Endothelial cell of umbilical vein (primary cell): ENCODE results near the gene MYH15. TPM values are rescaled to one million over a fixed set of nuclear protein-coding genes. Genes with fewer than 3 reads are reported as not detected.

Source experiments
- BruUV-seq: library from RNA; stranded (reverse); fragments of 400-500 nt; replicated peaks from 2 replicates; lab custom pipeline; 2021; lab: Mats Ljungman, UMichigan
- CTCF ChIA-PET: fragments of 300-600, 350-600 bp; sonication (Branson Sonifier 250); formaldehyde crosslinking; loops from one replicate; lab custom pipeline; 2021; ENCODE audit warnings: antibody characterized with exemption, inconsistent platforms; lab: Charles Lee
- POLR2A ChIA-PET: fragments of 300-600, 350-600 bp; sonication (Branson Sonifier 250); formaldehyde crosslinking; loops from one replicate; lab custom pipeline; 2021; ENCODE audit warnings: antibody characterized with exemption, inconsistent platforms; lab: Charles Lee
- DNase-seq: peaks from one replicate; pipeline ENCODE4 v3.0.0-alpha.2; 2011; ENCODE audit warnings: low read depth, low spot score
- FAIRE-seq: peaks from 2 replicates; lab custom pipeline; 2011; peaks lifted over from hg19 to GRCh38; lab: Jason Lieb, UNC
- H2AFZ ChIP-seq: 2 replicates; pipeline ENCODE4 v1.6.0; 2012; ENCODE audit warnings: low read depth, low read length, control low read depth, inconsistent platforms
- H3K27ac ChIP-seq: 2 replicates; pipeline ENCODE4 v1.5.1; 2011; ENCODE audit warnings: low read depth, mild to moderate bottlenecking, control low read depth, low read length, moderate library complexity; ENCODE audit not compliant: insufficient read depth
- H3K27me3 ChIP-seq, 2 experiments: 2 replicates each; pipeline versions ENCODE4 v1.6.0 to v1.6.1; 2011; ENCODE audit warnings: low read length in 2 of 2, mixed read lengths in 1 of 2; ENCODE audit not compliant: control insufficient read depth in 2 of 2, insufficient read depth in 2 of 2
- H3K36me3 ChIP-seq, 2 experiments: 2 replicates in 1 of 2; 3 replicates in 1 of 2; pipeline ENCODE4 v1.5.1; 2011; ENCODE audit warnings: low read length in 2 of 2, mild to moderate bottlenecking in 1 of 2, moderate library complexity in 1 of 2; ENCODE audit not compliant: control insufficient read depth in 2 of 2, insufficient read depth in 2 of 2; ENCODE audit errors: extremely low read depth in 1 of 2
- H3K4me1 ChIP-seq: 3 replicates; pipeline ENCODE4 v1.5.1; 2011; ENCODE audit warnings: mild to moderate bottlenecking, low read length; ENCODE audit not compliant: control insufficient read depth, insufficient read depth; ENCODE audit errors: extremely low read depth
- H3K4me2 ChIP-seq: 2 replicates; pipeline ENCODE4 v1.6.1; 2011; ENCODE audit warnings: low read length, control low read depth, mixed read lengths; ENCODE audit not compliant: insufficient read depth
- H3K4me3 ChIP-seq, 3 experiments: fragments of 200-600 bp in 1 of 3; sonication (generic), shearing (Covaris generic) in 1 of 3; replicated peaks in 1 of 3; 2 replicates each; pipeline ENCODE4 v1.5.1; 2011 to 2016; ENCODE audit warnings: control low read depth in 3 of 3, low read length in 3 of 3, mild to moderate bottlenecking in 2 of 3, inconsistent platforms in 1 of 3, low read depth in 1 of 3, moderate library complexity in 1 of 3; ENCODE audit not compliant: insufficient read depth in 1 of 3
- H3K79me2 ChIP-seq: 2 replicates; pipeline ENCODE4 v1.6.0; 2012; ENCODE audit warnings: low read length, inconsistent platforms; ENCODE audit not compliant: control insufficient read depth, insufficient read depth
- H3K9ac ChIP-seq: replicated peaks from 2 replicates; pipeline ENCODE3; 2011; ENCODE audit warnings: low read length, control low read depth; ENCODE audit not compliant: insufficient read depth; ENCODE audit errors: extremely low read depth
- H3K9me1 ChIP-seq: replicated peaks from 3 replicates; pipeline ENCODE4 v1.6.0; 2011; ENCODE audit warnings: mild to moderate bottlenecking, low read length; ENCODE audit not compliant: control insufficient read depth, insufficient read depth; ENCODE audit errors: extremely low read depth
- H3K9me3 ChIP-seq: replicated peaks from 2 replicates; pipeline ENCODE4 v1.5.1; 2012; ENCODE audit warnings: low read length, inconsistent platforms; ENCODE audit not compliant: control insufficient read depth, insufficient read depth
- H4K20me1 ChIP-seq: replicated peaks from 2 replicates; pipeline ENCODE3; 2011; ENCODE audit warnings: mild to moderate bottlenecking, low read length; ENCODE audit not compliant: control insufficient read depth, insufficient read depth; ENCODE audit errors: extremely low read depth
- CTCF ChIP-seq, 2 donors: IDR thresholded peaks; 1 replicate in 1 of 2; 2 replicates in 1 of 2; pipeline ENCODE4 v1.5.1; 2011; ENCODE audit warnings: low read length in 2 of 2, mild to moderate bottlenecking in 2 of 2, moderate library complexity in 2 of 2, control low read depth in 1 of 2, inconsistent platforms in 1 of 2, low read depth in 1 of 2; ENCODE audit not compliant: insufficient read depth in 1 of 2; ENCODE audit errors: extremely low read depth in 1 of 2
- EZH2 ChIP-seq: IDR thresholded peaks from 2 replicates; pipeline ENCODE4 v1.6.1; 2012; ENCODE audit warnings: borderline replicate concordance, low read depth, mild to moderate bottlenecking, moderate library complexity, low read length, inconsistent platforms; ENCODE audit not compliant: severe bottlenecking
- FOS ChIP-seq: IDR thresholded peaks from 2 replicates; pipeline ENCODE4 v1.6.1; 2011; ENCODE audit warnings: mild to moderate bottlenecking, low read length, moderate library complexity, borderline replicate concordance; ENCODE audit not compliant: insufficient read depth
- GATA2 ChIP-seq: IDR thresholded peaks from 2 replicates; pipeline ENCODE4 v1.7.0; 2011; ENCODE audit warnings: low read depth, mild to moderate bottlenecking, moderate library complexity, mixed read lengths, low read length; ENCODE audit not compliant: insufficient read length, insufficient read depth
- JUN ChIP-seq: IDR thresholded peaks from 2 replicates; pipeline ENCODE4 v1.6.1; 2011; ENCODE audit warnings: borderline replicate concordance, low read depth; ENCODE audit not compliant: insufficient read length, insufficient read depth
- MAX ChIP-seq: IDR thresholded peaks from 2 replicates; pipeline ENCODE4 v1.6.1; 2011; ENCODE audit not compliant: insufficient read depth, insufficient read length
- MYC ChIP-seq: IDR thresholded peaks from one replicate; pipeline ENCODE4 v1.6.1; 2011; ENCODE audit warnings: mild to moderate bottlenecking, low read depth, low read length
- POLR2A ChIP-seq: IDR thresholded peaks from 2 replicates; pipeline ENCODE4 v1.6.1; 2012; ENCODE audit warnings: low read depth, mild to moderate bottlenecking, control low read depth, low read length
- POLR2AphosphoS5 ChIP-seq: IDR thresholded peaks from 2 replicates; pipeline ENCODE4 v1.6.1; 2012; ENCODE audit warnings: low read depth, mild to moderate bottlenecking, control low read depth, low read length, moderate library complexity; ENCODE audit not compliant: insufficient read depth
- dilution Hi-C: fragments of 300-500 bp; cut with MboI; formaldehyde crosslinking; loops from one replicate; pipeline ENCODE4 v1.15.0; 2019; ENCODE audit warnings: low sequenced_read_pairs; ENCODE audit not compliant: extremely low pct_ligation_motif_present
- intact Hi-C: fragments of 100-400 bp; cut with micrococcal nuclease; formaldehyde crosslinking; loops from one replicate; pipeline ENCODE4 v1.10.0; 2022
- polyA plus RNA-seq, 4 experiments: library from polyadenylated mRNA; depleted of rRNA in 3 of 4; stranded (reverse) in 3 of 4; unstranded in 1 of 4; fragments of >200 nt; gene quantifications; 2 replicates each; pipeline versions ENCODE4 v1.2.1 to v1.2.3, GENCODE V29; 2011 to 2012; ENCODE audit warnings: missing spikeins in 1 of 4
- total RNA-seq: library from RNA; stranded (reverse); gene quantifications from 2 replicates; pipeline ENCODE4 v1.2.3, GENCODE V29; 2021

Gene MYH15
- total and polyA plus RNA-seq, 2 donors (not counting 3 experiments of a cell fraction or from before 2014, with no cell fraction given) = 0.27 TPM; not detected in 1

GRCh38 chr3:108389372-108389771 is 121.0 kb downstream of the MYH15 start:
- H3K9me3 ChIP-seq = no peaks in the 10 kb centered on the region
- no peaks in the 10 kb centered on the region for H3K36me3 ChIP-seq
- dilution Hi-C loops (no loop called here), intact Hi-C loops (no loop called here)
- H3K79me2 ChIP-seq = no peaks in the 10 kb centered on the region
- ChIA-PET CTCF (interaction anchor here (1.2 kb wide), 1 partner anchor 9 kb away, joined by 3 read pairs; no protein-coding TSS in a partner anchor), POLR2A (no interaction called here)
- DNase-seq (no peak), FAIRE-seq (no peak)
- no peak overlapping the region for H3K4me2 ChIP-seq
- no peak for TF ChIP-seq GATA2
- no peak for TF ChIP-seq MAX
- no peak for TF ChIP-seq POLR2A
- TF ChIP-seq FOS = no peak
- TF ChIP-seq EZH2 = no peak
- no peak for TF ChIP-seq POLR2AphosphoS5
- TF ChIP-seq MYC = no peak
- TF ChIP-seq JUN = no peak
- no peak for TF ChIP-seq CTCF (IDR thresholded peaks at IDR 0.05; ENCODE audit: extremely low read depth in 1 of 2, insufficient read depth in 1 of 2, low read depth in 1 of 2, low read length in 2 of 2)
- H3K9me1 ChIP-seq = no peaks in the 10 kb centered on the region
- no peak overlapping the region for H3K27ac ChIP-seq
- H3K4me1 ChIP-seq = no peaks in the 10 kb centered on the region
- no peak overlapping the region for H3K9ac ChIP-seq
- no peak overlapping the region for H3K4me3 ChIP-seq
- no peak overlapping the region for H2AFZ ChIP-seq
- H3K27me3 ChIP-seq = peaks cover 2 to 10% of the 10 kb centered on the region in 2 experiments
- no peaks in the 10 kb centered on the region for H4K20me1 ChIP-seq
- BruUV-seq = no TSS peak
